Measurements from ENCODE around the gene ABL2.

GRCh38 chr1:179183857-179184256 lies 45.6 kb downstream of the ABL2 start:
- TF ChIP-seq POLR2A (IDR thresholded peaks at IDR 0.05; ENCODE audit: low read depth, low read length) (no peak), POLR2AphosphoS5 (IDR thresholded peaks at IDR 0.05; ENCODE audit: insufficient read depth, low read depth, low read length) (no peak), JUN (IDR thresholded peaks at IDR 0.05; ENCODE audit: borderline replicate concordance, insufficient read depth, insufficient read length, low read depth) (no peak), CTCF (IDR thresholded peaks at IDR 0.05; ENCODE audit: extremely low read depth in 1 of 2, insufficient read depth in 1 of 2, low read depth in 1 of 2, low read length in 2 of 2) (no peak), GATA2 (IDR thresholded peaks at IDR 0.05; ENCODE audit: insufficient read depth, insufficient read length, low read depth, low read length) (no peak), EZH2 (IDR thresholded peaks at IDR 0.05; ENCODE audit: borderline replicate concordance, low read depth, low read length, severe bottlenecking) (no peak), FOS (IDR thresholded peaks at IDR 0.05; ENCODE audit: borderline replicate concordance, insufficient read depth, low read length) (no peak)

Measured in endothelial cell of umbilical vein (primary cell).